ENCODE data around the gene CD38. TPM values are rescaled to one million over a fixed set of nuclear protein-coding genes. Genes with fewer than 3 reads are reported as not detected.

The CD38 gene
- total and polyA plus RNA-seq, 7 donors: 1.5 to 6.8 (median 3.7) TPM

DNA sequence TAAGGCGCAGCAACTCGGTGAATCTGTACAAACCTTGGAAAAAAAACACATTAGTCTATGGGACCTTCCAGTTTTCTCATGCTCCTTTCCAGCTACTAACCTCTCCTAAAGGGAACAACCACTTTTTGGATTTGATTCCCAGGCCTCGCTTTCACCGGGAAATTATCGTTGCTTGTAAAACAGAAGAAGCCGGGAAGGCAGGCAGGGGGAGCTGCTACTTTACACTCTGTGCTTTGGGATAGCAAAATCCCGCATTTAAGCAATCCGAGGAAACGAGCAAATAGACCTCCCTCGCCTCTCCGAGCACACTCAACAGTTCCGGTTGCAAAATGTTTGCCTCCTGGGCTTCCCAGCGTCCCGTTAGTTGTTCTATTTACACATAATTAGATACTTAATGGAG is 1.2 kb downstream of the CD38 start:
- Histone ChIP-seq H3K27me3 (ENCODE audit: insufficient read depth in 3 of 3, low read length in 2 of 3) (no peaks in the 10 kb centered on the region), H3K4me1 (peaks cover 20% of the 10 kb centered on the region), H3K4me3 (peak overlapping the region; percentile 73), H3K27ac (peak overlapping the region; percentile 85), H3K36me3 (ENCODE audit: insufficient read depth in 1 of 2, low read depth in 1 of 2) (no peaks in the 10 kb centered on the region), H3K9me3 (no peaks in the 10 kb centered on the region)
- 0 to 1% (median 0%) methylated on average over 14 of the region's 14 CpGs for WGBS, 3 donors
- ATAC-seq (peak; percentile 52 to 69 (median 62)), DNase-seq (peak; percentile 43 to 69)
- TF ChIP-seq, protein P1, sequence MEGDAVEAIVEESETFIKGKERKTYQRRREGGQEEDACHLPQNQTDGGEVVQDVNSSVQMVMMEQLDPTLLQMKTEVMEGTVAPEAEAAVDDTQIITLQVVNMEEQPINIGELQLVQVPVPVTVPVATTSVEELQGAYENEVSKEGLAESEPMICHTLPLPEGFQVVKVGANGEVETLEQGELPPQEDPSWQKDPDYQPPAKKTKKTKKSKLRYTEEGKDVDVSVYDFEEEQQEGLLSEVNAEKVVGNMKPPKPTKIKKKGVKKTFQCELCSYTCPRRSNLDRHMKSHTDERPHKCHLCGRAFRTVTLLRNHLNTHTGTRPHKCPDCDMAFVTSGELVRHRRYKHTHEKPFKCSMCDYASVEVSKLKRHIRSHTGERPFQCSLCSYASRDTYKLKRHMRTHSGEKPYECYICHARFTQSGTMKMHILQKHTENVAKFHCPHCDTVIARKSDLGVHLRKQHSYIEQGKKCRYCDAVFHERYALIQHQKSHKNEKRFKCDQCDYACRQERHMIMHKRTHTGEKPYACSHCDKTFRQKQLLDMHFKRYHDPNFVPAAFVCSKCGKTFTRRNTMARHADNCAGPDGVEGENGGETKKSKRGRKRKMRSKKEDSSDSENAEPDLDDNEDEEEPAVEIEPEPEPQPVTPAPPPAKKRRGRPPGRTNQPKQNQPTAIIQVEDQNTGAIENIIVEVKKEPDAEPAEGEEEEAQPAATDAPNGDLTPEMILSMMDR (IDR thresholded peaks at IDR 0.05): peak; percentile 43
- intact Hi-C loops (cut with DNase I): loop anchor here in 1 of 2 donors (2.0 kb wide), 1 partner anchor 19 kb away; no protein-coding TSS in a partner anchor

- TF ChIP-seq, protein P1 (IDR thresholded peaks at IDR 0.05): no peak
- Histone ChIP-seq H3K4me1 (peaks cover 20% of the 10 kb centered on the region), H3K27ac (peak overlapping the region; percentile 85), H3K4me3 (peak overlapping the region; percentile 73), H3K27me3 (ENCODE audit: insufficient read depth in 3 of 3, low read length in 2 of 3) (no peaks in the 10 kb centered on the region), H3K9me3 (no peaks in the 10 kb centered on the region), H3K36me3 (ENCODE audit: insufficient read depth in 1 of 2, low read depth in 1 of 2) (no peaks in the 10 kb centered on the region)
- peak in 1 of 4 donors; percentile 28 for ATAC-seq
- intact Hi-C loops (cut with DNase I): loop anchor here in 1 of 2 donors (2.0 kb wide), 1 partner anchor 19 kb away; no protein-coding TSS in a partner anchor
- no peak for DNase-seq
- WGBS, 3 donors: 31 to 79% (median 37%) methylated on average over 1 of the region's 1 CpG
These were observed 1.7 kb downstream of the CD38 start for GRCh38 chr4:15779809-15780208.

- Histone ChIP-seq H3K36me3 (ENCODE audit: insufficient read depth in 1 of 2, low read depth in 1 of 2) (no peaks in the 10 kb centered on the region), H3K9me3 (no peaks in the 10 kb centered on the region), H3K27me3 (ENCODE audit: insufficient read depth in 3 of 3, low read length in 2 of 3) (no peaks in the 10 kb centered on the region), H3K27ac (no peak overlapping the region), H3K4me3 (no peak overlapping the region), H3K4me1 (peaks cover 20% of the 10 kb centered on the region)
- TF ChIP-seq, protein P1 (IDR thresholded peaks at IDR 0.05): no peak
- 74 to 76% (median 76%) methylated on average over 6 of the region's 6 CpGs for WGBS, 3 donors
- no peak for DNase-seq
- no peak for ATAC-seq
- intact Hi-C loops (cut with DNase I): no loop called here
These were observed 3.4 kb downstream of the CD38 start for GRCh38 chr4:15781427-15782095.

- no peaks in the 10 kb centered on the region for H3K27me3 ChIP-seq (ENCODE audit: insufficient read depth in 3 of 3, low read length in 2 of 3)
- DNase-seq: no peak
- H3K27ac ChIP-seq: no peak overlapping the region
- H3K9me3 ChIP-seq: no peaks in the 10 kb centered on the region
- ATAC-seq: no peak
- H3K4me1 ChIP-seq: peaks cover 16% of the 10 kb centered on the region
- H3K36me3 ChIP-seq (ENCODE audit: insufficient read depth in 1 of 2, low read depth in 1 of 2): no peaks in the 10 kb centered on the region
- intact Hi-C loops (cut with DNase I): no loop called here
- 81 to 89% (median 88%) methylated on average over 4 of the region's 4 CpGs for WGBS, 3 donors
- TF ChIP-seq, protein P1 (IDR thresholded peaks at IDR 0.05): no peak
- H3K4me3 ChIP-seq: no peak overlapping the region
These were observed 5.5 kb downstream of the CD38 start for GRCh38 chr4:15783676-15784075.
